OCI-M2 (cell line): ENCODE results near the gene KSR1.
A peak's percentile ranks its signal among the peaks of the same experiment; 100 is the strongest.

Experiments used
- DNase-seq: peaks from one replicate; lab custom pipeline; 2025; ENCODE audit not compliant: unreplicated experiment; lab: John Stamatoyannopoulos, UW

Gene KSR1

GRCh38 chr17:27581016-27581415, 124.8 kb downstream of the KSR1 start:
- no peak for DNase-seq

GRCh38 chr17:27582696-27583095, 126.4 kb downstream of the KSR1 start:
- DNase-seq, result no peak

- no peak for DNase-seq
Observed at GRCh38 chr17:27585153-27585681, 129.0 kb downstream of the KSR1 start.

GRCh38 chr17:27585792-27586191, 129.5 kb downstream of the KSR1 start:
- DNase-seq, result no peak

GRCh38 chr17:27586203-27586721, 130.0 kb downstream of the KSR1 start:
- no peak for DNase-seq

GRCh38 chr17:27588354-27588753, 132.1 kb downstream of the KSR1 start:
- no peak for DNase-seq

GRCh38 chr17:27590864-27591263, 134.6 kb downstream of the KSR1 start:
- DNase-seq, result no peak

GRCh38 chr17:27591986-27592385, 135.7 kb downstream of the KSR1 start:
- DNase-seq, result no peak

- no peak for DNase-seq
Observed at GRCh38 chr17:27593232-27593856, 137.1 kb downstream of the KSR1 start.

GRCh38 chr17:27593857-27594255, 137.6 kb downstream of the KSR1 start:
- no peak for DNase-seq

- DNase-seq, result no peak
Observed at GRCh38 chr17:27595208-27595607, 139.0 kb downstream of the KSR1 start.

GRCh38 chr17:27596096-27596495, 139.8 kb downstream of the KSR1 start:
- no peak for DNase-seq

- DNase-seq, result no peak
Observed at GRCh38 chr17:27596566-27597187, 140.4 kb downstream of the KSR1 start.

GRCh38 chr17:27597188-27597580, 140.9 kb downstream of the KSR1 start:
- DNase-seq, result no peak

- no peak for DNase-seq
Observed at GRCh38 chr17:27597783-27598320, 141.6 kb downstream of the KSR1 start.

- no peak for DNase-seq
Observed at GRCh38 chr17:27598337-27599050, 142.2 kb downstream of the KSR1 start.

- no peak for DNase-seq
Observed at GRCh38 chr17:27600471-27600870, 144.2 kb downstream of the KSR1 start.

GRCh38 chr17:27601069-27601974, 145.1 kb downstream of the KSR1 start:
- DNase-seq, result peak; percentile 49

GRCh38 chr17:27601975-27602302, 145.7 kb downstream of the KSR1 start:
- no peak for DNase-seq

- DNase-seq, result peak; percentile 66
Observed at GRCh38 chr17:27602721-27603420, 146.6 kb downstream of the KSR1 start.
